GM10266 (cell line): ENCODE results near the gene NUFIP1.

Experiments used
- DNase-seq: peaks from one replicate; pipeline ENCODE4 v3.0.0; 2012; ENCODE audit errors: extremely low spot score
- TF ChIP-seq, protein P1 (sequence below): IDR thresholded peaks from 2 replicates; pipeline ENCODE4 v1.5.1; 2012; ENCODE audit warnings: mild to moderate bottlenecking, low read depth; ENCODE audit not compliant: control insufficient read depth, insufficient read depth; ENCODE audit errors: missing control alignments

Gene NUFIP1

DNA sequence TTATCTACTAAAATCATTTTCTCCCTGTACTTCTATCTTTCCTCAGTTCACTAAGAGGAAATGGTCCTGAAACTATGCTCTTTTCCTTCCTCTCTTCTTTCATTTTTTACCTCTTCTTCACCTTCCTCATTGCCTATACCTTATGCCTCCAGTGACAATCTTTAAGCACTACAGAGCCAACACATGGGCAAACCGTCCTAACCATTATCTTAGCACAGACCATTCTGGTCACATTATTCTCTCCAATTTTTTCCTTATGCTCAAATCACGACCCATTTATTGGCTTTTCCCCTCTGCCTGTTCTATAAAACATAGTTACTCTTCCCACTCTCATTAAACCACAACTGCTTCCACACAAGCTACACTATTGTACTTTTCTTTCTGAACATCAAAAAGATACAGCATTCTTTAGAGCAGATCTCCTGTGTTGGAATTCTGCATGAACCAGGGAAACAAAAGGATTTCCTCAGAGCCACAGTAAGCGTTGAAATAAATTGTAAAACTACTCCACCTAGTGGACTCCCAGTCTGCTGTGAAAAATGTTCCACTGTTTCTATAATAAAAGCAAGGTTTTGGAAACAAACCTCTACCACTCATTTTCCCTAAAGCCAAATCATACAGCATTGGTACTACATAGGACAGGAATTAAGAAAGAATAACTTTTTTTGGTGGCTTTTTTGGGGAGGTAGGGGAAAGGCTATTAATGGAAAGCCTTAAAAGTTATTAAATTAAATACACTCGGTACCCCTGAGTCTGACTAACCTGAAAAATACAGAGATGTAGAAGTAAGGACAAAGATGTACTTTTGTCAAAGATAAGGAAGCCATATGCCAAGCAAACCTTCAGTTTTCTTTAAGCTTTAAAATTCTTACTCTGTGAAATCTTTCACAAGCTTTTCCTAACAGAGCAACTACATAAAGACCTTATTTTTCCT, 19.5 kb downstream of the NUFIP1 start:
- TF ChIP-seq, protein P1, sequence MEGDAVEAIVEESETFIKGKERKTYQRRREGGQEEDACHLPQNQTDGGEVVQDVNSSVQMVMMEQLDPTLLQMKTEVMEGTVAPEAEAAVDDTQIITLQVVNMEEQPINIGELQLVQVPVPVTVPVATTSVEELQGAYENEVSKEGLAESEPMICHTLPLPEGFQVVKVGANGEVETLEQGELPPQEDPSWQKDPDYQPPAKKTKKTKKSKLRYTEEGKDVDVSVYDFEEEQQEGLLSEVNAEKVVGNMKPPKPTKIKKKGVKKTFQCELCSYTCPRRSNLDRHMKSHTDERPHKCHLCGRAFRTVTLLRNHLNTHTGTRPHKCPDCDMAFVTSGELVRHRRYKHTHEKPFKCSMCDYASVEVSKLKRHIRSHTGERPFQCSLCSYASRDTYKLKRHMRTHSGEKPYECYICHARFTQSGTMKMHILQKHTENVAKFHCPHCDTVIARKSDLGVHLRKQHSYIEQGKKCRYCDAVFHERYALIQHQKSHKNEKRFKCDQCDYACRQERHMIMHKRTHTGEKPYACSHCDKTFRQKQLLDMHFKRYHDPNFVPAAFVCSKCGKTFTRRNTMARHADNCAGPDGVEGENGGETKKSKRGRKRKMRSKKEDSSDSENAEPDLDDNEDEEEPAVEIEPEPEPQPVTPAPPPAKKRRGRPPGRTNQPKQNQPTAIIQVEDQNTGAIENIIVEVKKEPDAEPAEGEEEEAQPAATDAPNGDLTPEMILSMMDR = peak; percentile 67
- DNase-seq = no peak

DNA sequence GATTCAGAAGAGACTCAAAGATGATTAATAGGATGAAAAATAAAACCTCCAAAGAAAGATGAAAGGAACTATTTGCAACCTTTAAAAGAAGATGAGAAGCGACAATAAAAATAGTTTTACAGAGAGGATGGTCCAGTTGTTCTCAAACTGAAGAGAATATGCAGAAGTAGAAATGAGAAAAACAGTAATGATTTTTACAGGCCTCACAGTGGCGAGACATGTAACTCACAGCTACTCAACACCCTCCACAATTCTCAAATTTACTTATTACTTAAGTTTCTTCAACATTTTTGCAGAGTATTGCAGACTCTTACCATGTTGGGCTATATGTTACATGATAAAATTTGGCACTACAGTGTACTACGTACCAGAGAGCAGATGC, 20.8 kb downstream of the NUFIP1 start:
- TF ChIP-seq, protein P1 = no peak
- DNase-seq = no peak

GRCh38 chr13:44967704-44968433, 21.4 kb downstream of the NUFIP1 start:
- DNase-seq = no peak
- TF ChIP-seq, protein P1 = no peak

DNA sequence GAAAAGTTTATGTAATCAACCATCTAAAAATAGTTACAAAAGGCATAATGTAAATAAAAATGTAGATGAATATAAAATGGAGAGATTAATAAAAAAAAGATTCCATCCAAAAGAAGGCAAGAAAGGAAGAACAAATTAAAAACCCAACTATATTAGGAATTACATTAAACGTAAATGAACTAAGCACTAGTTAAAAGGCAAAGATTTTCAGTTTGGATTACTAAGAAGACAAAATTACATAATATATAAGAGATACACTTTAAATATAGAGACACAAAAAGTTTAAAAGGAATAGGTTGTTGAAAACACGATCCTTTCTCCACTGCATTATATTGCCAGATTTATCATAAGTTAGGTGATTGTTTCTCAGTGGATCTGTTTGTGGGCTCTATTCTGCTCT, 27.3 kb downstream of the NUFIP1 start:
- DNase-seq = no peak
- TF ChIP-seq, protein P1 = no peak

- DNase-seq = no peak
- TF ChIP-seq, protein P1 = no peak
Measured at GRCh38 chr13:44955406-44955805, 33.9 kb downstream of the NUFIP1 start.

GRCh38 chr13:44954224-44954623, 35.0 kb downstream of the NUFIP1 start:
- TF ChIP-seq, protein P1 = no peak
- DNase-seq = no peak

- TF ChIP-seq, protein P1 = no peak
Measured at GRCh38 chr13:44952671-44953070, 36.6 kb downstream of the NUFIP1 start.

More at GRCh38 chr13:44952671-44953070, 36.6 kb downstream of the NUFIP1 start:
- no peak for DNase-seq
